ENCODE measurements around the gene FANCC.

The FANCC gene

DNA sequence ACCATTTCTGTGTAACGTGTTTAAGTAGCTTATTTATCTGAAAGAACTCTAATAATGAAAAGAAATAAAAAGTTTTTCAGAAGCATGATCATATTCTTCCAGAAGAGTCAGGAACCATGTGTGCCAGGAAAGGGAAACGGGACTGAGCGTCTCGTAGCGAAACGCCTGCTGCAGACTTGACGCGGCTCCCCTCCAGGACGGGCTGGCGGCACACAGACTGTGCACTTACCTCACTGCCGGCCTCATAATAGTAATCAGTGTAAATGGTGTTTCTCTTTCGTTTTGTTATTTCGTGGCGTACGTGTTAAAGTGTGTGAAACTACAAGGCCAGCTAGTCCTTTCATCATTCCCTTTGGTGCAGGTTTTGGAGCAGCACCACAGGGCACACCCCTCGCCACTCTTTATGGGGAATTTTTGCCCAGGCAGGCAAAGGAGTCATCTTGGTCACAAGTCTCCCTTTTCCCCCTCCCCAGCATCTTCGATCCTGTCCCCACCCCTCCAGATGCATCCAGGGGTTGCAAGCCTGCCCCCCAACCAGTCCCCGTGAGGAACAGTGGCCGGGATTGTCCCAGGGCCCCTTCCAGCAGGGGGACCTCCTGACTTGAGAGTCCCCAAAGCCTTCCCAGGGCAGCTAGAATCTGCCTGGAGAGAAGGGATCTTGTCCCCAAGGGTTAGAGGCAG, 233.1 kb downstream of the FANCC start:
- Mint-ChIP-seq H3K27me3 (ENCODE audit: low read depth) (no peaks in the 10 kb centered on the region), H3K4me3 (no peak overlapping the region), H3K27ac (peak overlapping the region in 2 of 3 experiments; percentile 62 to 63), H3K36me3 (ENCODE audit: low read depth) (peaks cover 76% of the 10 kb centered on the region), H3K4me1 (peaks cover 50% of the 10 kb centered on the region), H3K9me3 (no peaks in the 10 kb centered on the region)
- TF ChIP-seq CTCF (IDR thresholded peaks at IDR 0.05; ENCODE audit: unreplicated experiment in 3 of 3): no peak

DNA sequence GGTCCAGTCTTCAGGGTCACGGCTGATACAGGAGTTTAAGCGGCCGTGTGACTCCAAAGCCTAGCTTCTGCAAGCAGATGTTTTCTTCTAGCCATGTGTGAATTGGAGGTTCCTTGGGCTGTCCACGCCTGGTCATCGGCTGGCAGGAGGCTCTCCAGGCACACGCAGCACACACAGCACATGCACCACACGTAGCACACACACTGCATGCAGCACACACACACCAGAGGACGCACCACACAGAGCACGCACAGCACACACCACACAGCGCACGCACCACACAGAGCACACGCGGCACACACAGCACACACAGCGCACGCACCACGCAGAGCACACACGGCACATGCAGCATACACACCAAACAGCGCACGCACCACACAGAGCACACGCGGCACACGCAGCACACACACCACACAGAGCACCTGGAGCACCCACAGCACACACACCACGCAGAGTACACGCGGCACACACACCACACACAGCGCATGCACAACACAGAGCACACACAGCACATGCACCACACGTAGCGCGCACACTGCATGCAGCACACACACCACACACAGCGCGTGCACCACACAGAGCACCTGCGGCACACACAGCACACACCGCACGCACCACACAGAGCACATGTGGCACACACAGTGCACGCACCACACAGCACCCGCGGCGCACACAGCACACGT, 234.3 kb downstream of the FANCC start:
- TF ChIP-seq CTCF (IDR thresholded peaks at IDR 0.05; ENCODE audit: unreplicated experiment in 3 of 3): no peak
- Mint-ChIP-seq H3K36me3 (ENCODE audit: low read depth) (peaks cover 76% of the 10 kb centered on the region), H3K4me1 (peaks cover 53% of the 10 kb centered on the region), H3K27me3 (ENCODE audit: low read depth) (no peaks in the 10 kb centered on the region), H3K4me3 (no peak overlapping the region), H3K27ac (no peak overlapping the region), H3K9me3 (no peaks in the 10 kb centered on the region)

DNA sequence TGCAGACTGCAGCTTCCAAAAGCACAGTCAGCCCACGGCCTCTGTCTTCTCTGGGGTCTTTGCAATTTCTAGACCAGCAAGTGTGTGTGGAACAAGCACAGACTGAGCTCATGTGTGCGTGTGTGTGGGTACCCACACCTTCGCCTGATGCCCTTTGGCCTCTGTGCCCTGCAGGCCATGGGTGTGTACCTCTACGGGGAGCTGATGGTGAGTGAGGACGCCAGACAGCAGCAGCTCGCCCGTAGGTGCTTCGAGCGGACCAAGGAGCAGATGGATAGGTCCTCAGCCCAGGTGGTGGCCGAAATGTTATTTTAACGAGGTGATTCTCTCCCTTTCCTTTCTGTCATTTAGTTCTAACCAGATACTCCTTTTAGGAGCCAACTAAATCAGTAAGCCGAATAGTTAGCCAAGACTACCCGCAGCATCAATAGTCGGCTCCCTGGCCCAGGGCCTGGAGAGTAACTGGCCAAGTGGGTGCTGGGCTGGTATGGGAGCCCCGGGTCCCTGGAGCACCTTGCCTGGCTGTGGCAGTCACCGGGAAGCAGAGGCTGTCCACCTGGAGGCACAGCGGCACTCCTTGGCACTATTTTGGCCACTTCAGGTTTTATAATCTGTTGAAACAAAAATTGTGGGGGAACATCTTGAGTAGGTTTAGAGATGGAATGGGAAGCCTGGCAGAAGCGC, 235.0 kb downstream of the FANCC start:
- Mint-ChIP-seq H3K27me3 (ENCODE audit: low read depth) (no peaks in the 10 kb centered on the region), H3K4me3 (no peak overlapping the region), H3K27ac (peak overlapping the region in 1 of 3 experiments; percentile 61), H3K9me3 (no peaks in the 10 kb centered on the region), H3K4me1 (peaks cover 53% of the 10 kb centered on the region), H3K36me3 (ENCODE audit: low read depth) (peaks cover 71% of the 10 kb centered on the region)
- TF ChIP-seq CTCF (IDR thresholded peaks at IDR 0.05; ENCODE audit: unreplicated experiment in 3 of 3): no peak

DNA sequence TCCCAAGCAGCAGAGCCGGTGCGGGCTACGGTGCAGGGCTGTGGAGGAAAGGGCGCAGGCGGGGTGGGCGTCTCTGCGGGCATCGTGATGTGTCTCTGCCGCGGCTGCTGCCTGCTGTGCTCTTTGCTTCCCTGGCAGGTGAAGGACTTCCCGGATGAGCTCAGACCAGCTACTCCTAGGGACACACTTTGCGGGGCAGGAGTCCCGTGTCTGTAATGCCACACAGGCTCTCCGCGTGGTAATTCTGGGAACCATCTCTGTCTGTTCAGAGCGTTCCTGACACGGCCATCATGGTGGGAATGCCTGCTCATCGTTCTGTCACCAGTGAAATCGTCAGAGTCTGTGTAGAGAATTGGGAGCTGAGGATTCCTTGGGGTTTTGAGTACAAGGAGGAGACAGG, 235.5 kb downstream of the FANCC start:
- Mint-ChIP-seq H3K27me3 (ENCODE audit: low read depth) (no peaks in the 10 kb centered on the region), H3K9me3 (no peaks in the 10 kb centered on the region), H3K4me3 (no peak overlapping the region), H3K4me1 (peaks cover 56% of the 10 kb centered on the region), H3K27ac (peak overlapping the region in 1 of 3 experiments; percentile 61), H3K36me3 (ENCODE audit: low read depth) (peaks cover 71% of the 10 kb centered on the region)
- TF ChIP-seq CTCF (IDR thresholded peaks at IDR 0.05; ENCODE audit: unreplicated experiment in 3 of 3): no peak

- Mint-ChIP-seq H3K27ac (peak overlapping the region in 2 of 3 experiments; percentile 32 to 61), H3K36me3 (ENCODE audit: low read depth) (peaks cover 64% of the 10 kb centered on the region), H3K9me3 (no peaks in the 10 kb centered on the region), H3K4me1 (peaks cover 59% of the 10 kb centered on the region), H3K27me3 (ENCODE audit: low read depth) (no peaks in the 10 kb centered on the region), H3K4me3 (no peak overlapping the region)
- TF ChIP-seq CTCF (IDR thresholded peaks at IDR 0.05; ENCODE audit: unreplicated experiment in 3 of 3): no peak
Measured at GRCh38 chr9:95080961-95081647, 236.4 kb downstream of the FANCC start.

Data from nephron (organoid).